ENCODE measurements around the gene SMIM11.
"Not testable (repeated sequence)": the region's sequence is repeated elsewhere in the genome, so short reads cannot be mapped to it uniquely, and the experiment has no call there.

GRCh38 chr21:34429710-34430109, 54.4 kb downstream of the SMIM11 start:
- TF ChIP-seq CTCF, POLR2A (IDR thresholded peaks at IDR 0.05): not testable (repeated sequence)

All from esophagus squamous epithelium (tissue), 4 donors.